Measurements from ENCODE around the gene RPL27.

The RPL27 gene

GRCh38 chr17:43020789-43021740 lies 22.8 kb downstream of the RPL27 start:
- no peak for DNase-seq (ENCODE audit: low read depth in 1 of 2, low spot score in 1 of 2)

- DNase-seq (ENCODE audit: low read depth in 1 of 2, low spot score in 1 of 2): peak; percentile 34 to 62
These were observed 23.7 kb downstream of the RPL27 start, which contains the start of gene VAT1 for GRCh38 chr17:43021741-43022512. Gene VAT1, minus strand, starts transcription at chr17:43022385. Its CDS starts 63 bp downstream, at chr17:43022322.

GRCh38 chr17:43024407-43025289 lies 26.4 kb downstream of the RPL27 start, which contains the start of gene RND2:
Gene RND2, plus strand, starts transcription at chr17:43025231. Its CDS starts 117 bp downstream, at chr17:43025348.
- DNase-seq (ENCODE audit: low read depth in 1 of 2, low spot score in 1 of 2): peak; percentile 50 to 68

- DNase-seq (ENCODE audit: low read depth in 1 of 2, low spot score in 1 of 2): no peak
These were observed 27.1 kb downstream of the RPL27 start for GRCh38 chr17:43025290-43025657.

GRCh38 chr17:43025766-43026537 lies 27.7 kb downstream of the RPL27 start:
- DNase-seq (ENCODE audit: low read depth in 1 of 2, low spot score in 1 of 2): no peak

- no peak for DNase-seq (ENCODE audit: low read depth in 1 of 2, low spot score in 1 of 2)
These were observed 28.4 kb downstream of the RPL27 start for GRCh38 chr17:43026595-43026994.

- DNase-seq (ENCODE audit: low read depth in 1 of 2, low spot score in 1 of 2): no peak
These were observed 29.1 kb downstream of the RPL27 start for GRCh38 chr17:43027091-43028032.

GRCh38 chr17:43028221-43028861 lies 30.1 kb downstream of the RPL27 start:
- DNase-seq (ENCODE audit: low read depth in 1 of 2, low spot score in 1 of 2): no peak

- DNase-seq (ENCODE audit: low read depth in 1 of 2, low spot score in 1 of 2): no peak
These were observed 32.0 kb downstream of the RPL27 start for GRCh38 chr17:43030137-43030767.

GRCh38 chr17:43031666-43032065 lies 33.4 kb downstream of the RPL27 start:
- no peak for DNase-seq (ENCODE audit: low read depth in 1 of 2, low spot score in 1 of 2)

- no peak for DNase-seq (ENCODE audit: low read depth in 1 of 2, low spot score in 1 of 2)
These were observed 36.0 kb downstream of the RPL27 start for GRCh38 chr17:43033948-43034881.

GRCh38 chr17:43034894-43035293 lies 36.7 kb downstream of the RPL27 start:
- DNase-seq (ENCODE audit: low read depth in 1 of 2, low spot score in 1 of 2): no peak

- DNase-seq (ENCODE audit: low read depth in 1 of 2, low spot score in 1 of 2): no peak
These were observed 41.4 kb downstream of the RPL27 start for GRCh38 chr17:43039646-43040045.

- DNase-seq (ENCODE audit: low read depth in 1 of 2, low spot score in 1 of 2): no peak
These were observed 42.4 kb downstream of the RPL27 start for GRCh38 chr17:43040655-43041054.

GRCh38 chr17:43042025-43042628 lies 43.9 kb downstream of the RPL27 start:
- DNase-seq (ENCODE audit: low read depth in 1 of 2, low spot score in 1 of 2): no peak

- no peak for DNase-seq (ENCODE audit: low read depth in 1 of 2, low spot score in 1 of 2)
These were observed 45.1 kb downstream of the RPL27 start for GRCh38 chr17:43043307-43043706.

- DNase-seq (ENCODE audit: low read depth in 1 of 2, low spot score in 1 of 2): no peak
These were observed 45.8 kb downstream of the RPL27 start for GRCh38 chr17:43044024-43044423.
